H1 (cell line): ENCODE data around the gene CCDC86.

Experiments used
- BACH1 ChIP-seq: IDR thresholded peaks from 2 replicates; pipeline ENCODE4 v1.6.1; 2012; ENCODE audit warnings: low read length, improper control_type of control experiment
- CBX8 ChIP-seq: fragments of 300-800, 300-1000 bp; sonication (generic); IDR thresholded peaks from 2 replicates; pipeline ENCODE4 v1.7.1; 2016; ENCODE audit warnings: low read depth, low read length, borderline replicate concordance
- CHD1 ChIP-seq: IDR thresholded peaks from 2 replicates; pipeline ENCODE4 v1.6.1; 2012; ENCODE audit warnings: low read depth, low read length, improper control_type of control experiment
- EGR1 ChIP-seq: IDR thresholded peaks from 2 replicates; pipeline ENCODE4 v1.6.1; 2011; ENCODE audit warnings: low read depth, low read length, borderline replicate concordance
- EP300 ChIP-seq, 2 experiments: IDR thresholded peaks; 1 replicate in 1 of 2; 2 replicates in 1 of 2; pipeline ENCODE4 v1.6.1; 2011 to 2012; ENCODE audit warnings: low read depth in 2 of 2, low read length in 2 of 2, mild to moderate bottlenecking in 2 of 2, borderline replicate concordance in 1 of 2, inconsistent platforms in 1 of 2, moderate library complexity in 1 of 2
- EZH2 ChIP-seq: fragments of 200-600 bp; sonication (generic); IDR thresholded peaks from 2 replicates; pipeline ENCODE4 v1.7.1; 2012; ENCODE audit warnings: low read depth, mild to moderate bottlenecking, moderate library complexity, low read length, inconsistent platforms; ENCODE audit not compliant: severe bottlenecking
- JUND ChIP-seq: IDR thresholded peaks from 2 replicates; pipeline ENCODE4 v1.6.1; 2011; ENCODE audit warnings: mild to moderate bottlenecking, improper control_type of control experiment, low read length
- MAFK ChIP-seq: IDR thresholded peaks from 2 replicates; pipeline ENCODE4 v1.6.1; 2012; ENCODE audit warnings: low read depth, mild to moderate bottlenecking, improper control_type of control experiment, low read length
- POLR2A ChIP-seq, 2 experiments: IDR thresholded peaks; 1 replicate in 1 of 2; 2 replicates in 1 of 2; pipeline ENCODE4 v1.6.1; 2011; ENCODE audit warnings: low read depth in 2 of 2, low read length in 2 of 2, mild to moderate bottlenecking in 2 of 2; ENCODE audit errors: control extremely low read depth in 1 of 2
- RFX5 ChIP-seq: IDR thresholded peaks from 2 replicates; pipeline ENCODE4 v1.6.1; 2011; ENCODE audit warnings: low read depth, low read length, improper control_type of control experiment, borderline replicate concordance
- YY1 ChIP-seq: IDR thresholded peaks from 2 replicates; pipeline ENCODE4 v1.6.1; 2011; ENCODE audit warnings: low read depth, mild to moderate bottlenecking, low read length
- TF ChIP-seq, protein P1 (sequence below), 3 experiments: IDR thresholded peaks; 1 replicate in 2 of 3; 2 replicates in 1 of 3; pipeline versions ENCODE4 v1.5.1 to v1.6.1; 2011; ENCODE audit warnings: low read length in 3 of 3, mild to moderate bottlenecking in 3 of 3, inconsistent platforms in 2 of 3, low read depth in 1 of 3, moderate library complexity in 1 of 3; ENCODE audit not compliant: insufficient read depth in 1 of 3; ENCODE audit errors: control extremely low read depth in 1 of 3
- TF ChIP-seq, protein P2 (sequence below): IDR thresholded peaks from 2 replicates; pipeline ENCODE4 v1.6.1; 2012; ENCODE audit warnings: inconsistent platforms
- TF ChIP-seq, protein P3 (sequence below): IDR thresholded peaks from 2 replicates; pipeline ENCODE4 v1.6.1; 2011; ENCODE audit warnings: low read depth, mild to moderate bottlenecking, low read length; ENCODE audit not compliant: insufficient read depth

DNA sequence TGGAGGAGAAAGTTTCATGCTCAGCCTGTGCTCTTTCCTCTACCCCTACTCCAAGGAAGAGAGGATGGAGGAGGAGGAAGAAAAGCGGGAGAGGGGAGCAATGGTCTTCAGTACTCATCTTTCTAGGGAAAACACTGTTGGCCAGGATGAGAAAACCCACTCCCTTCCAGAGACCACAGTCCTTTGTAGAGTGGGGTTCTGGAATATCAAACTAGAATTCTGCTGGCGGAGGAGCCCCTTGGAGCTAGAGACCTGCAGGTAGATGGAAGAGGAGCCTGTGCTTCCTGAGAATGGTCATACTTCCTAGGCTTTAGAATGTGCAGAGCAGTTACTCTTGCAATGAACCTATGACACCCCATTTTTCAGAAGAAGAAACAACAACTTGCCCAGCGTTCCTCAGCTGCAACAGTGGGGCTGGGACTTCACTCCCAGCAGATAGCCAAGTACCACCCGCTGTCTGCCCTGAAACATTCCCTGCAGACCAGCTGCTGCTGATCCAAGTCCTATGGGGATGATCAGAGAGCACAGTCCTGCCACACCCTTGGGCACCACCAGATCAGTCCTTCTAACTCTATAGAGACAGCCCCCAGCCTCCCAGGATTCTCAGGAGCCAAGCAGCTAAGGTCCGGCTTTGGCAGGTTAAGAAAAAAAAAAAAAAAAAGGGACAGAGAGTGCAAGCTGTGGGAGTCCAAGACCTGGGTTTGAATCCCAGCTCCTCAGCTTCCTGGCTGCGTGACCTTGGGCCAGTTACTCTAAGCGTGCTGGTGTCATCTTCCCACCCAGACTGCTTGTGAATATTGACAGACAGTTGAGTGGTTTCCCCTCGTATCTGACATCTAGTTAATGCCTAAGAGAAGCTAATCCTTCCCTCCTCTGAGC, 13.2 kb downstream of the CCDC86 start:
- TF ChIP-seq EZH2 (no peak), POLR2A (IDR thresholded peaks at IDR 0.05; ENCODE audit: control extremely low read depth in 1 of 2, low read depth in 2 of 2, low read length in 2 of 2) (no peak), RFX5 (no peak), EP300 (IDR thresholded peaks at IDR 0.05; ENCODE audit: borderline replicate concordance in 1 of 2, low read depth in 2 of 2, low read length in 2 of 2) (no peak), JUND (no peak), CBX8 (no peak), MAFK (no peak), BACH1 (no peak), EGR1 (no peak), CHD1 (no peak), YY1 (no peak)
- TF ChIP-seq, protein P1, sequence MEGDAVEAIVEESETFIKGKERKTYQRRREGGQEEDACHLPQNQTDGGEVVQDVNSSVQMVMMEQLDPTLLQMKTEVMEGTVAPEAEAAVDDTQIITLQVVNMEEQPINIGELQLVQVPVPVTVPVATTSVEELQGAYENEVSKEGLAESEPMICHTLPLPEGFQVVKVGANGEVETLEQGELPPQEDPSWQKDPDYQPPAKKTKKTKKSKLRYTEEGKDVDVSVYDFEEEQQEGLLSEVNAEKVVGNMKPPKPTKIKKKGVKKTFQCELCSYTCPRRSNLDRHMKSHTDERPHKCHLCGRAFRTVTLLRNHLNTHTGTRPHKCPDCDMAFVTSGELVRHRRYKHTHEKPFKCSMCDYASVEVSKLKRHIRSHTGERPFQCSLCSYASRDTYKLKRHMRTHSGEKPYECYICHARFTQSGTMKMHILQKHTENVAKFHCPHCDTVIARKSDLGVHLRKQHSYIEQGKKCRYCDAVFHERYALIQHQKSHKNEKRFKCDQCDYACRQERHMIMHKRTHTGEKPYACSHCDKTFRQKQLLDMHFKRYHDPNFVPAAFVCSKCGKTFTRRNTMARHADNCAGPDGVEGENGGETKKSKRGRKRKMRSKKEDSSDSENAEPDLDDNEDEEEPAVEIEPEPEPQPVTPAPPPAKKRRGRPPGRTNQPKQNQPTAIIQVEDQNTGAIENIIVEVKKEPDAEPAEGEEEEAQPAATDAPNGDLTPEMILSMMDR (IDR thresholded peaks at IDR 0.05; ENCODE audit: control extremely low read depth in 1 of 3, insufficient read depth in 1 of 3, low read depth in 1 of 3, low read length in 3 of 3): no peak
- TF ChIP-seq, protein P2, sequence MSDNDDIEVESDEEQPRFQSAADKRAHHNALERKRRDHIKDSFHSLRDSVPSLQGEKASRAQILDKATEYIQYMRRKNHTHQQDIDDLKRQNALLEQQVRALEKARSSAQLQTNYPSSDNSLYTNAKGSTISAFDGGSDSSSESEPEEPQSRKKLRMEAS: no peak
- TF ChIP-seq, protein P3, sequence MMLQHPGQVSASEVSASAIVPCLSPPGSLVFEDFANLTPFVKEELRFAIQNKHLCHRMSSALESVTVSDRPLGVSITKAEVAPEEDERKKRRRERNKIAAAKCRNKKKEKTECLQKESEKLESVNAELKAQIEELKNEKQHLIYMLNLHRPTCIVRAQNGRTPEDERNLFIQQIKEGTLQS: no peak
